Measurements from ENCODE around the gene HTT. TPM values are rescaled to one million over a fixed set of nuclear protein-coding genes. Genes with fewer than 3 reads are reported as not detected.

The HTT gene
- total and polyA plus RNA-seq, 4 donors: 8.6 to 39.8 (median 16.4) TPM

GRCh38 chr4:3062471-3062870, 12.0 kb upstream of the HTT start:
- no peak overlapping the region for H3K4me3 ChIP-seq (ENCODE audit: low read depth in 1 of 3, low read length in 3 of 3)
- no peak overlapping the region for H3K27ac ChIP-seq (ENCODE audit: low read depth in 1 of 2, low read length in 2 of 2)
- no peaks in the 10 kb centered on the region for H3K4me1 ChIP-seq (ENCODE audit: control insufficient read depth in 4 of 4, insufficient read depth in 4 of 4, low read length in 3 of 4)
- H3K9me3 ChIP-seq (ENCODE audit: control insufficient read depth in 4 of 4, low read length in 3 of 4): no peaks in the 10 kb centered on the region
- TF ChIP-seq EGR1 (IDR thresholded peaks at IDR 0.05; ENCODE audit: low read depth in 2 of 2): no peak
- TF ChIP-seq ZBTB33 (IDR thresholded peaks at IDR 0.05): no peak
- TF ChIP-seq GABPA (IDR thresholded peaks at IDR 0.05 in 1 of 2, conservative IDR thresholded peaks at IDR 0.05 in 1 of 2): no peak
- TF ChIP-seq MAX (IDR thresholded peaks at IDR 0.05): no peak
- no peak for TF ChIP-seq FOXA2 (IDR thresholded peaks at IDR 0.05)
- TF ChIP-seq FOXA1 (IDR thresholded peaks at IDR 0.05): no peak
- TF ChIP-seq SP1 (IDR thresholded peaks at IDR 0.05): no peak
- TF ChIP-seq YY1 (IDR thresholded peaks at IDR 0.05): no peak
- TF ChIP-seq CTCF (IDR thresholded peaks at IDR 0.05; ENCODE audit: low read depth, low read length, missing input control): no peak
- no peak for TF ChIP-seq NR2F2 (IDR thresholded peaks at IDR 0.05)
- TF ChIP-seq, protein P1, sequence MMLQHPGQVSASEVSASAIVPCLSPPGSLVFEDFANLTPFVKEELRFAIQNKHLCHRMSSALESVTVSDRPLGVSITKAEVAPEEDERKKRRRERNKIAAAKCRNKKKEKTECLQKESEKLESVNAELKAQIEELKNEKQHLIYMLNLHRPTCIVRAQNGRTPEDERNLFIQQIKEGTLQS (IDR thresholded peaks at IDR 0.05): no peak
- no peak for TF ChIP-seq HNF4A (conservative IDR thresholded peaks at IDR 0.05)
- no peak overlapping the region for H3K9ac ChIP-seq (ENCODE audit: low read depth in 1 of 2, low read length in 2 of 2)
- 90% methylated on average over 12 of the region's 12 CpGs for WGBS
- no peaks in the 10 kb centered on the region for H3K36me3 ChIP-seq (ENCODE audit: control insufficient read depth in 4 of 4, insufficient read depth in 3 of 4, low read depth in 1 of 4, low read length in 3 of 4)
- DNase-seq (ENCODE audit: low spot score): no peak
- H3K27me3 ChIP-seq (ENCODE audit: control insufficient read depth in 4 of 4, insufficient read depth in 4 of 4, low read length in 3 of 4): no peaks in the 10 kb centered on the region

DNA sequence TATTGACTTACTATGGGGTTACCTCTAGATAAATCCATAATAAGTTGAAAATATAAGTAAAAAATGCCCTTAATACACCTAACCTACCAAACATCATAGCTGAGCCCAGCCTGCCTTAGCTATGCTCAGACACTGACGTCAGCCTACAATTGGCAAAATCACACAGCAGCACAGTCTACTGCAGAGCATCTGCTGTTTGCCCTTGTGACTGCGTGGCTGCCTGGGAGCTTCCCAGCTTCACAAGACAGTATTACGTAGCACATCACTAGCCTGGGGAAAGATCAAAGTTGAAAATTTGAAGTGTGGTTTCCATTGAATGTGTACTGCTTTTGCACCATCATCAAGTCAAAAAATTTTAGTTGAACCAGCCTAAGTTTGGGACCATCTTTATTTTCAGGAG, 8.9 kb upstream of the HTT start:
- H3K27ac ChIP-seq (ENCODE audit: low read depth in 1 of 2, low read length in 2 of 2): no peak overlapping the region
- H3K36me3 ChIP-seq (ENCODE audit: control insufficient read depth in 4 of 4, insufficient read depth in 3 of 4, low read depth in 1 of 4, low read length in 3 of 4): no peaks in the 10 kb centered on the region
- 93% methylated on average over 3 of the region's 3 CpGs for WGBS
- no peak for TF ChIP-seq GABPA (IDR thresholded peaks at IDR 0.05 in 1 of 2, conservative IDR thresholded peaks at IDR 0.05 in 1 of 2)
- TF ChIP-seq HNF4G (IDR thresholded peaks at IDR 0.05): no peak
- TF ChIP-seq TAF1 (conservative IDR thresholded peaks at IDR 0.05): no peak
- TF ChIP-seq CTCF (IDR thresholded peaks at IDR 0.05; ENCODE audit: low read depth, low read length, missing input control): no peak
- no peak overlapping the region for H3K4me3 ChIP-seq (ENCODE audit: low read depth in 1 of 3, low read length in 3 of 3)
- DNase-seq (ENCODE audit: low spot score): no peak
- no peaks in the 10 kb centered on the region for H3K9me3 ChIP-seq (ENCODE audit: control insufficient read depth in 4 of 4, low read length in 3 of 4)
- H3K9ac ChIP-seq (ENCODE audit: low read depth in 1 of 2, low read length in 2 of 2): no peak overlapping the region
- no peaks in the 10 kb centered on the region for H3K27me3 ChIP-seq (ENCODE audit: control insufficient read depth in 4 of 4, insufficient read depth in 4 of 4, low read length in 3 of 4)
- H3K4me1 ChIP-seq (ENCODE audit: control insufficient read depth in 4 of 4, insufficient read depth in 4 of 4, low read length in 3 of 4): peaks cover 0 to 3% (median under 1%) of the 10 kb centered on the region in 4 donors
